Activated naive CD4-positive, alpha-beta T cell treated with Interleukin-2 at 50 U/mL for 16 hours (primary cell): ENCODE measurements around the gene PEX11A.
A peak's percentile ranks its signal among the peaks of the same experiment; 100 is the strongest.

Source experiments
- DNase-seq: peaks from one replicate; pipeline ENCODE4 v3.0.0-alpha.2; 2020

Gene PEX11A

DNA sequence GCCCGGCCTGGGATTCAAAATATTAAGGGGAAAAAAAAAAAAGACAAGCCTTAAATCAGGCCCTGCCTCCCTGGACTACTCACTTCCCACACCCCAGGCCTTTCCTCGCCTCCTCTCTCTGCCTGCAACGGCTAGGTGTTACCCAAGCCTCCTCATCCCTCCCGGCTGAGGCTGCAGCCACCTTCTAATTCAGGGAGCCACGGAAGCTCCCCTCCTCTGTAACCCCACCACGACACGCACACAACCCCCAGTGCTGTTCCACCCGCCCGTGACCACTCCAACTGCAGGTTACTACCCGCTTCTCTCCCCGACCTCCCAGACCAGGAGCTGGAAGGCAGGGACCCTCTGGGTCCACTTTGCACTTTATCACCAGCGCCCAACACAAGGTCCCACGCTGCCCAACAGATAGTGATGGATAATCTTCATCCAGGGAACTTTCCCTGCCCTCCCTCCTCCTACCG, 36.2 kb downstream of the PEX11A start:
- no peak for DNase-seq

- DNase-seq: no peak
Measured at GRCh38 chr15:89653578-89653977, 37.0 kb downstream of the PEX11A start.

- DNase-seq: no peak
Measured at GRCh38 chr15:89652666-89653065, 37.9 kb downstream of the PEX11A start.

- DNase-seq: no peak
Measured at GRCh38 chr15:89652131-89652530, 38.4 kb downstream of the PEX11A start.

DNA sequence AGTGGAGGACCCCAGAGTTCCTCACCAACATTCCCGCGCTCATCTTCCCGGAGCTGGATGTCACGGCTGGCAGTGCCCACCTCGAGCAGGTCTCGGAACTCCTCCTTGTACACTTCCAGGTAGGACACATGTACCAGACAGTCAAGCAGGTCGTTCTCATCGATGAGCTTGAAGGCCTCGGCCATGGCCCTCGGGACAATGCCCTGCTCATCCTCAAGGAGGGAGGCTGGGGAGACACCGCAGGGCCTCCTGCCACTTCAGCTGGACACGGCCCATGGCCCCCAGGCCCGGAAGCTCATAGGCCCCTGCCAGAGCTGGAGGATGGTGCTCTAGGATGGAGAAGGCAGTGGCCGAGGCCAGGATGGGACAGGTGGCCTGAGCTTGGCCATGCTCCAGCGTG, 40.8 kb downstream of the PEX11A start:
- DNase-seq: no peak

GRCh38 chr15:89649013-89649625, 41.4 kb downstream of the PEX11A start:
- no peak for DNase-seq

GRCh38 chr15:89648106-89649012, 42.2 kb downstream of the PEX11A start:
- DNase-seq: no peak

- peak; percentile 65 for DNase-seq
Measured at GRCh38 chr15:89647191-89647851, 43.2 kb downstream of the PEX11A start.

- DNase-seq: no peak
Measured at GRCh38 chr15:89646416-89647141, 44.0 kb downstream of the PEX11A start.

DNA sequence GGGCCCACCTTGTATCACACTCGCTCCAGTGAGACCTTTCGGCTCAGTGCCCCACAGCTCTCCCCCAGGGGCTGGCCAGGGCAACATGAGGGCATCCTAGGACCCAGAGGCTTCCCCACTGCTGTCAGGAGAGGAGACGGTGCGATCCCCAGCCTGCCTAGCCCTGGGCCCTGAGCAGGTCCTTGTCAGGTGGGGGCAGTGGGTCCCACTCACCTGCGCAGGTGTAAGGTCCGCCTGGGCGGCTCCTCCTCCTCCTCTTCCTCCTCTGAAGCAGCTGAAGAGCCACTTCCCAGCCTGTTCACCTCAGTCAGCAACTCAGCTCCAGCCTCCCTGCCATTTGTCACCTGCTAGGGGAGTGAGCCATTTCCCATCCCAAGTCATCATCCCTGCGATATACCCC, 44.9 kb downstream of the PEX11A start:
- no peak for DNase-seq

DNA sequence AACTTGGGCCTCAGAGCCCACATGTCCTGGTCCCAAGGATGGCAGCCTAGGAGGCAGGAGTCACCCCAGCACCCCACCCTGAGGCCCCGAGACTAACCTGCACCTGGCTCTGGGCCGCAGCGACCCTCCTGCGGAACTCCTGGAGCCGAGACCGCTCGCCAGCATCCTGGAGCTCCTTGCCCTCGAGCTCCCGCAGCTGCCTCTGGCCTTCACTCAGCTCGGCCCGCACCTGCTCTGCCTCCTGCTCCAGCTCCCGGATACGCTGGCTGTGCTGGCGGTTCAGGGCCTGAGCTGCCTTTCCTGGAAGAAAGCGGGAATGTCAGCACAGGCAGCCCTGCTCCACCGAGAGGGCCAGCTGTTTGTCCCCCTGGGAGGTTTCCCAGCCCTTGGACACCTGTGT, 48.4 kb downstream of the PEX11A start:
- no peak for DNase-seq

GRCh38 chr15:89641053-89641452, 49.5 kb downstream of the PEX11A start:
- DNase-seq: no peak

DNA sequence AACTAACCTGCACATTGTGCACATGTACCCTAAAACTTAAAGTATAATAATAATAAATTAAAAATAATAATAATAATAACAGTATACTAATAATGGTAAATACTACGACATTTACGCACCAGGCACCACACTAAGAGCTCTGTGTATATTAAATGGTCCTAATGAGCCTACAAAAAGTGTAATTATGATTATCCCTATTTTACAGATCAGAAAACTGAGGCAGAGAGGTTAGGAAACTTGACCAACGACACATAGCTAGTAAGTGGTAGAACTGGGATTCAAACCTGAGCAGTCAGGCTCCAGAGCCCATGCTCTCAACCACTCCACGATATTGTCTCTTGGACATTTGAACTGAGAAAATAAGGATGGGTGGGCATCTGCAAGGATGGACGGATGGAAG, 50.3 kb downstream of the PEX11A start:
- no peak for DNase-seq

DNA sequence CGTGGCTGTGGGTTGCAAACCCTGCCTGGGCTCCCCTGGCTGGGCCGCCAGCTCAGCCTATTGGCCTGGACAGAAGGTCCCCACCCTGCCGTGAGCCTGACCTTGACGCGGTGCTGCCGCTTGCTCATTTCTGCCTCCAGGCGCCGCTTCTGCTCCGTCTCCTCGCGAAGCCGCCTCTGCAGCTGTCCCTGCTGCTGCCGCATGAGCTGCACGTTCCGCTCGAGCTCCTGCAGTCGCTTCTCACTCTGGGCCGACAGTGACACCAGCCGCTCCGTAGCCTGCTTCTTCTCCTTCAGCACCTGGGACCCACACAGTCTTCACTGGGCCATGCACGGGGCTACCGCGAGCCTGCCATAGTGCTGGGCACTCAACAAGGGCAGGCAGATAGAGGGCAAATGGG, 57.0 kb downstream of the PEX11A start:
- no peak for DNase-seq

- DNase-seq: no peak
Measured at GRCh38 chr15:89632563-89633430, 57.8 kb downstream of the PEX11A start.

DNA sequence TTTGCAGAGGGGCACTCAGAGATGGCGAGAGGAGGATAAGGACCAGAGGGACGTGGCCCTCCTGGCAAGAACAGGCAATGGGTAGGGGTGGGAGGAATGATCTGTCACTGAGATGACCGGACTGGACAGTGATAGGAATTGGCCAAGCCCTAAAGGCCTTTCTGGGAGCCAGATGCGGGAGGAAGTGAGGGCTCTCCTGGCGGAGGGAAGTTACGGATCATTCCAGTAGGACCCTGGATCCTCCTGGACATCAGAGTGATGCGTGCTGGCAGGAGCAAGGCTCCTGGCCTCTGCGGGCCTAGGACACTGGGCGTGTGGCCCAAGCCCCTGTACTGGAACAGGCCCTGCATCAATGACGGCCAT, 58.7 kb downstream of the PEX11A start:
- DNase-seq: no peak
